Mesenchymal stem cell (in vitro differentiated cells and primary cell): Measurements from ENCODE around the gene POLD4.

Experiments
- DNase-seq: peaks from one replicate; pipeline ENCODE4 v3.0.0-alpha.2; 2013
- H2AFZ ChIP-seq: one replicate; pipeline ENCODE4 v1.6.1; 2013; ENCODE audit warnings: low read depth, mild to moderate bottlenecking, control low read depth, inconsistent platforms, low read length, moderate library complexity
- H2AK5ac ChIP-seq: 2 replicates; pipeline ENCODE4 v1.6.1; 2013; ENCODE audit warnings: low read length, moderate library complexity, mild to moderate bottlenecking, inconsistent platforms; ENCODE audit not compliant: severe bottlenecking
- H2BK120ac ChIP-seq: one replicate; pipeline ENCODE4 v1.6.1; 2013; ENCODE audit warnings: low read depth, mild to moderate bottlenecking, inconsistent platforms, low read length, moderate library complexity
- H2BK12ac ChIP-seq, 2 experiments: one replicate each; pipeline ENCODE4 v1.6.1; 2013; ENCODE audit warnings: inconsistent platforms in 2 of 2, low read length in 2 of 2, mild to moderate bottlenecking in 2 of 2, moderate library complexity in 2 of 2, control low read depth in 1 of 2
- H2BK15ac ChIP-seq: one replicate; pipeline ENCODE4 v1.6.1; 2013; ENCODE audit warnings: mild to moderate bottlenecking, low read depth, inconsistent platforms; ENCODE audit not compliant: poor library complexity, severe bottlenecking
- H2BK5ac ChIP-seq: 2 replicates; pipeline ENCODE4 v1.6.1; 2013; ENCODE audit warnings: low read depth, mild to moderate bottlenecking, low read length, control low read depth, inconsistent platforms; ENCODE audit not compliant: poor library complexity, severe bottlenecking
- H3K14ac ChIP-seq, 2 experiments: one replicate each; pipeline ENCODE4 v1.6.1; 2013; ENCODE audit warnings: inconsistent platforms in 2 of 2, low read length in 2 of 2, control low read depth in 1 of 2, mild to moderate bottlenecking in 1 of 2, moderate library complexity in 1 of 2
- H3K18ac ChIP-seq, 2 experiments: one replicate each; pipeline ENCODE4 v1.6.1; 2013; ENCODE audit warnings: inconsistent platforms in 2 of 2, low read length in 2 of 2, control low read depth in 1 of 2, low read depth in 1 of 2, mild to moderate bottlenecking in 1 of 2
- H3K23ac ChIP-seq, 2 experiments: one replicate each; pipeline ENCODE4 v1.6.1; 2013; ENCODE audit warnings: inconsistent platforms in 2 of 2, low read length in 2 of 2, mild to moderate bottlenecking in 2 of 2, moderate library complexity in 2 of 2, control low read depth in 1 of 2
- H3K27ac ChIP-seq: 2 replicates; pipeline ENCODE4 v1.5.1; 2013; ENCODE audit warnings: mild to moderate bottlenecking, moderate library complexity, low read length, control low read depth, inconsistent platforms; ENCODE audit not compliant: poor library complexity, severe bottlenecking
- H3K27me3 ChIP-seq, 2 experiments: 2 replicates each; pipeline versions ENCODE4 v1.6.1 to v1.7.0; 2013; ENCODE audit warnings: low read length in 2 of 2, mild to moderate bottlenecking in 2 of 2, moderate library complexity in 2 of 2, control low read depth in 1 of 2, inconsistent platforms in 1 of 2; ENCODE audit not compliant: control insufficient read depth in 1 of 2, insufficient read depth in 1 of 2
- H3K36me3 ChIP-seq, 2 experiments: 2 replicates each; pipeline versions ENCODE4 v1.6.1 to v1.7.0; 2013; ENCODE audit warnings: low read length in 2 of 2, control low read depth in 1 of 2, inconsistent platforms in 1 of 2, low read depth in 1 of 2, mild to moderate bottlenecking in 1 of 2; ENCODE audit not compliant: insufficient read depth in 2 of 2, control insufficient read depth in 1 of 2
- H3K4ac ChIP-seq, 2 experiments: one replicate each; pipeline ENCODE4 v1.6.1; 2013; ENCODE audit warnings: inconsistent platforms in 2 of 2, low read length in 2 of 2, mild to moderate bottlenecking in 2 of 2, moderate library complexity in 2 of 2, control low read depth in 1 of 2, low read depth in 1 of 2
- H3K4me1 ChIP-seq: 2 replicates; pipeline ENCODE4 v1.6.1; 2013; ENCODE audit warnings: low read depth, low read length, control low read depth; ENCODE audit not compliant: control insufficient read depth, insufficient read depth
- H3K4me2 ChIP-seq: 2 replicates; pipeline ENCODE4 v1.6.1; 2013; ENCODE audit warnings: low read length, mild to moderate bottlenecking, inconsistent platforms; ENCODE audit not compliant: poor library complexity, severe bottlenecking
- H3K4me3 ChIP-seq, 2 experiments: 2 replicates each; pipeline versions ENCODE4 v1.5.1 to v1.7.0; 2013; ENCODE audit warnings: low read length in 2 of 2, mild to moderate bottlenecking in 2 of 2, control low read depth in 1 of 2, low read depth in 1 of 2; ENCODE audit not compliant: insufficient read depth in 1 of 2
- H3K79me1 ChIP-seq: replicated peaks from 2 replicates; pipeline ENCODE4 v1.6.1; 2013; ENCODE audit warnings: mild to moderate bottlenecking, control low read depth, low read length, inconsistent platforms; ENCODE audit not compliant: poor library complexity, severe bottlenecking
- H3K9ac ChIP-seq: 2 replicates; pipeline ENCODE4 v1.7.0; 2013; ENCODE audit warnings: mild to moderate bottlenecking, low read length, moderate library complexity
- H3K9me3 ChIP-seq: 2 replicates; pipeline ENCODE4 v1.7.0; 2013; ENCODE audit warnings: mild to moderate bottlenecking, low read length; ENCODE audit not compliant: control insufficient read depth
- H4K8ac ChIP-seq: one replicate; pipeline ENCODE4 v1.6.1; 2013; ENCODE audit warnings: inconsistent platforms, mild to moderate bottlenecking, low read length, moderate library complexity
- H4K91ac ChIP-seq: one replicate; pipeline ENCODE4 v1.6.1; 2013; ENCODE audit warnings: mild to moderate bottlenecking, low read length, inconsistent platforms
- WGBS: methylation state at CpG from one replicate; pipeline ENCODE4 v1.1.7; 2013; ENCODE audit warnings: mixed read lengths; 5-methylcytosine and 5-hydroxymethylcytosine counted together

The POLD4 gene

GRCh38 chr11:67345247-67345919 lies 8.0 kb downstream of the POLD4 start:
- H3K36me3 ChIP-seq, result no peaks in the 10 kb centered on the region
- no peak overlapping the region for H4K8ac ChIP-seq
- no peaks in the 10 kb centered on the region for H3K9me3 ChIP-seq
- H2BK12ac ChIP-seq, result no peak overlapping the region
- no peak overlapping the region for H2BK15ac ChIP-seq
- H3K27ac ChIP-seq, result no peak overlapping the region
- H3K14ac ChIP-seq, result no peak overlapping the region
- DNase-seq, result no peak
- H3K9ac ChIP-seq, result no peak overlapping the region
- H3K18ac ChIP-seq, result no peak overlapping the region
- no peaks in the 10 kb centered on the region for H3K27me3 ChIP-seq
- no peaks in the 10 kb centered on the region for H3K79me1 ChIP-seq
- WGBS, result 76% methylated on average over 7 of the region's 8 CpGs
- H3K4me3 ChIP-seq, result no peak overlapping the region
- peaks cover 2% of the 10 kb centered on the region for H3K4me1 ChIP-seq
- H2AFZ ChIP-seq, result no peak overlapping the region
- H2AK5ac ChIP-seq, result no peak overlapping the region
- H3K4ac ChIP-seq, result no peak overlapping the region
- no peak overlapping the region for H2BK120ac ChIP-seq
- H3K4me2 ChIP-seq, result no peak overlapping the region
- H4K91ac ChIP-seq, result no peak overlapping the region
- H2BK5ac ChIP-seq, result no peak overlapping the region
- no peak overlapping the region for H3K23ac ChIP-seq

GRCh38 chr11:67344264-67344663 lies 9.1 kb downstream of the POLD4 start:
- H3K4ac ChIP-seq, result no peak overlapping the region
- no peaks in the 10 kb centered on the region for H3K27me3 ChIP-seq
- H3K79me1 ChIP-seq, result no peaks in the 10 kb centered on the region
- DNase-seq, result no peak
- no peak overlapping the region for H3K14ac ChIP-seq
- H3K9ac ChIP-seq, result no peak overlapping the region
- H2BK5ac ChIP-seq, result no peak overlapping the region
- H2BK12ac ChIP-seq, result no peak overlapping the region
- H2BK120ac ChIP-seq, result no peak overlapping the region
- H3K9me3 ChIP-seq, result no peaks in the 10 kb centered on the region
- no peaks in the 10 kb centered on the region for H3K36me3 ChIP-seq
- no peak overlapping the region for H3K4me2 ChIP-seq
- WGBS, result 81% methylated on average over 4 of the region's 4 CpGs
- peaks cover 2% of the 10 kb centered on the region for H3K4me1 ChIP-seq
- no peak overlapping the region for H2BK15ac ChIP-seq
- H3K4me3 ChIP-seq, result no peak overlapping the region
- H3K18ac ChIP-seq, result no peak overlapping the region
- H2AK5ac ChIP-seq, result no peak overlapping the region
- no peak overlapping the region for H2AFZ ChIP-seq
- no peak overlapping the region for H3K23ac ChIP-seq
- H3K27ac ChIP-seq, result no peak overlapping the region
- H4K8ac ChIP-seq, result no peak overlapping the region
- H4K91ac ChIP-seq, result no peak overlapping the region

DNA sequence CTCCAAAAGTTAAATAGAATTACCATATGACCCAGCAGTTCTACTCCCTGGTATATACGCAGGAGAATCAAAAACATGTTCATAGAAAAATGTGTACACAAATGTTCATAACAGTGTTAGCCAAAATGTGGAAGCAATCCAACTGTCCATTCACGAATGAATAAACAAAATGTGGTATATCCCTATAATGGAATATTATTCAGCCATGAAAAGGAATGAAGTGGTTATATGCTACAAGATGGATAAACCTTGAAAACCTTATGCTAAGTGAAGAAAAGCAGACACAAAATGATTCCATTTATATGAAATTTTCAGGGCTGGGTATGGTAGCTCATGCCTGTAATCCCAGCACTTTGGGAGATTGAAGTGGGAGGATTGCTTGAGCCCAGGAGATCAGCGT lies 16.1 kb downstream of the POLD4 start:
- 83% methylated on average over 2 of the region's 3 CpGs for WGBS
- Histone ChIP-seq H3K9ac (no peak overlapping the region), H2AK5ac (no peak overlapping the region), H2BK5ac (no peak overlapping the region), H3K14ac (no peak overlapping the region), H3K23ac (no peak overlapping the region), H3K79me1 (no peaks in the 10 kb centered on the region), H3K36me3 (no peaks in the 10 kb centered on the region), H3K27ac (no peak overlapping the region), H3K27me3 (no peaks in the 10 kb centered on the region), H2BK15ac (no peak overlapping the region), H3K4me1 (no peaks in the 10 kb centered on the region), H4K91ac (no peak overlapping the region), H4K8ac (no peak overlapping the region), H3K9me3 (no peaks in the 10 kb centered on the region), H3K4ac (no peak overlapping the region), H3K4me3 (no peak overlapping the region), H2BK12ac (no peak overlapping the region), H2BK120ac (no peak overlapping the region), H3K4me2 (no peak overlapping the region), H2AFZ (no peak overlapping the region), H3K18ac (no peak overlapping the region)
- DNase-seq, result no peak

GRCh38 chr11:67332081-67332691 lies 21.2 kb downstream of the POLD4 start:
- Histone ChIP-seq H4K91ac (no peak overlapping the region), H2AFZ (no peak overlapping the region), H3K9me3 (no peaks in the 10 kb centered on the region), H4K8ac (no peak overlapping the region), H2BK15ac (no peak overlapping the region), H3K9ac (no peak overlapping the region), H2BK12ac (no peak overlapping the region), H3K23ac (no peak overlapping the region), H3K4me3 (no peak overlapping the region), H2BK5ac (no peak overlapping the region), H3K4ac (no peak overlapping the region), H3K36me3 (peaks cover 0 to 4% of the 10 kb centered on the region in 2 experiments), H3K27me3 (no peaks in the 10 kb centered on the region), H2AK5ac (no peak overlapping the region), H3K4me2 (no peak overlapping the region), H3K4me1 (no peaks in the 10 kb centered on the region), H2BK120ac (no peak overlapping the region), H3K14ac (no peak overlapping the region), H3K27ac (no peak overlapping the region), H3K79me1 (no peaks in the 10 kb centered on the region), H3K18ac (no peak overlapping the region)
- 94% methylated on average over 6 of the region's 6 CpGs for WGBS
- DNase-seq, result no peak
